GM12878 (cell line): ENCODE data around the gene FAM161B. TPM values are rescaled to one million over a fixed set of nuclear protein-coding genes. Genes with fewer than 3 reads are reported as not detected.

Experiments used
- ATAC-seq: fragments of 200-7000 bp; cut with Tn5 transposase; 3 replicates; pipeline ENCODE4 v1.9.1; 2020; ENCODE audit warnings: mild to moderate bottlenecking, moderate library complexity
- BruUV-seq: library from RNA; stranded (reverse); fragments of 400-500 nt; replicated peaks from 2 replicates; lab custom pipeline; 2021; lab: Mats Ljungman, UMichigan
- CTCF ChIA-PET: fragments of 300-600 bp; sonication (Branson Sonifier 250); formaldehyde crosslinking; extraction: SDS; loops from one replicate; lab custom pipeline; 2021; ENCODE audit warnings: inconsistent platforms; lab: Yijun Ruan, JAX
- POLR2A ChIA-PET: fragments of 350-600 bp; formaldehyde crosslinking; extraction: SDS; loops from one replicate; lab custom pipeline; 2021; ENCODE audit warnings: inconsistent platforms; lab: Charles Lee
- RAD21 ChIA-PET: fragments of 300-600 bp; sonication (Branson Sonifier 250); formaldehyde crosslinking; loops from one replicate; lab custom pipeline; 2023; ENCODE audit warnings: antibody characterized with exemption; ENCODE audit not compliant: unreplicated experiment; lab: Charles Lee
- SMC1A ChIA-PET: fragments of 300-600 bp; sonication (Branson Sonifier 250); formaldehyde crosslinking; loops from one replicate; lab custom pipeline; 2023; ENCODE audit not compliant: unreplicated experiment, uncharacterized antibody; lab: Charles Lee
- DNase-seq: peaks from one replicate; pipeline ENCODE4 v3.0.0-alpha.2; 2011; ENCODE audit warnings: low read depth, low spot score
- FAIRE-seq: peaks from 3 replicates; lab custom pipeline; 2011; peaks lifted over from hg19 to GRCh38; lab: Jason Lieb, UNC
- H2AFZ ChIP-seq: 2 replicates; pipeline ENCODE4 v1.6.0; 2011; ENCODE audit warnings: low read depth, low read length, control low read depth; ENCODE audit not compliant: control insufficient read depth
- H3K27ac ChIP-seq: 2 replicates; pipeline ENCODE4 v1.5.1; 2011; ENCODE audit warnings: control low read depth; ENCODE audit not compliant: control insufficient read depth, insufficient read depth
- H3K27me3 ChIP-seq, 2 experiments: replicated peaks in 1 of 2; 2 replicates each; pipeline versions ENCODE4 v1.6.0 to v1.6.1; 2011; ENCODE audit warnings: low read length in 1 of 2; ENCODE audit not compliant: control insufficient read depth in 2 of 2, insufficient read depth in 2 of 2
- H3K36me3 ChIP-seq, 2 experiments: 2 replicates each; pipeline ENCODE4 v1.5.1; 2011; ENCODE audit warnings: low read length in 1 of 2; ENCODE audit not compliant: control insufficient read depth in 2 of 2, insufficient read depth in 2 of 2
- H3K4me1 ChIP-seq: 2 replicates; pipeline ENCODE4 v1.6.1; 2011; ENCODE audit warnings: mild to moderate bottlenecking, low read length, moderate library complexity, mixed read lengths; ENCODE audit not compliant: control insufficient read depth, insufficient read depth
- H3K4me2 ChIP-seq: 2 replicates; pipeline ENCODE4 v1.6.0; 2011; ENCODE audit warnings: control low read depth; ENCODE audit not compliant: control insufficient read depth, insufficient read depth
- H3K4me3 ChIP-seq: fragments of 200-600 bp; sonication (generic); 2 replicates; pipeline ENCODE4 v1.5.1; 2016
- H3K79me2 ChIP-seq: 2 replicates; pipeline ENCODE4 v1.6.0; 2011; ENCODE audit warnings: low read length; ENCODE audit not compliant: control insufficient read depth, insufficient read depth
- H3K9ac ChIP-seq: 2 replicates; pipeline ENCODE4 v1.8.0; 2011; ENCODE audit warnings: low read length, control low read depth, mixed read lengths; ENCODE audit not compliant: control insufficient read depth, insufficient read depth
- H3K9me3 ChIP-seq: replicated peaks from 3 replicates; pipeline ENCODE4 v1.5.1; 2011; ENCODE audit warnings: mild to moderate bottlenecking, low read length; ENCODE audit not compliant: control insufficient read depth, insufficient read depth
- H4K20me1 ChIP-seq: 2 replicates; pipeline ENCODE4 v1.6.0; 2011; ENCODE audit not compliant: control insufficient read depth, insufficient read depth
- NFYA ChIP-seq: IDR thresholded peaks from 2 replicates; pipeline ENCODE4 v1.6.1; 2011; ENCODE audit warnings: low read depth, mild to moderate bottlenecking, low read length, improper control_type of control experiment, borderline replicate concordance
- NR2F1 ChIP-seq: fragments of 450-650 bp; conservative IDR thresholded peaks from 2 replicates; pipeline ENCODE4 v1.6.1; 2017; ENCODE audit warnings: mild to moderate bottlenecking
- SP1 ChIP-seq: IDR thresholded peaks from one replicate; pipeline ENCODE4 v1.6.1; 2011; ENCODE audit warnings: low read depth, low read length
- TCF7 ChIP-seq: IDR thresholded peaks from 2 replicates; pipeline ENCODE4 v1.6.1; 2014; ENCODE audit warnings: antibody characterized with exemption, borderline replicate concordance
- WGBS: methylation state at CpG from one replicate; pipeline ENCODE4 v1.1.6; 2016; ENCODE audit warnings: low lambda C conversion rate; ENCODE audit not compliant: insufficient replicate concordance, insufficient coverage; ENCODE audit errors: missing lambda C conversion rate; 5-methylcytosine and 5-hydroxymethylcytosine counted together
- in situ Hi-C: fragments of 300-500 bp; cut with MboI; formaldehyde crosslinking; loops from 9 replicates; pipeline ENCODE4 v1.14.3; 2018; ENCODE audit warnings: mixed read lengths
- intact Hi-C: fragments of 100-400 bp; cut with micrococcal nuclease; formaldehyde crosslinking; loops from one replicate; pipeline ENCODE4 v1.14.2; 2022; ENCODE audit not compliant: unreplicated experiment
- polyA plus RNA-seq, 11 experiments: library from polyadenylated mRNA; depleted of rRNA in 4 of 11; unstranded in 6 of 11; stranded (reverse) in 5 of 11; fragments of >200 nt; fragmentation: Nextera tagmentation in 4 of 11; fragmentation: Illumina TruSeq in 1 of 11; extraction: Ambion mirVana in 4 of 11; extraction: Trizol in 1 of 11; gene quantifications; 1 replicate in 1 of 11; 2 replicates in 10 of 11; pipeline versions ENCODE4 v1.2.1 to v1.2.3, GENCODE V29; 2011 to 2016; ENCODE audit warnings: inconsistent platforms in 2 of 11, missing spikeins in 2 of 11, low read depth in 1 of 11
- total RNA-seq, 4 experiments: library from RNA; depleted of rRNA in 3 of 4; stranded (reverse); fragments of >200 nt in 3 of 4; fragmentation: Illumina TruSeq in 1 of 4; extraction: Trizol in 1 of 4; gene quantifications; 2 replicates each; pipeline versions ENCODE4 v1.2.1 to v1.2.3, GENCODE V29; 2013 to 2021
- TF ChIP-seq, protein P1 (sequence below): fragments of 450-650 bp; IDR thresholded peaks from 2 replicates; pipeline ENCODE4 v1.6.1; 2016; ENCODE audit warnings: mild to moderate bottlenecking, moderate library complexity, borderline replicate concordance
- TF ChIP-seq, protein P2 (sequence below): IDR thresholded peaks from 2 replicates; pipeline ENCODE4 v1.6.1; 2012; ENCODE audit warnings: low read depth, low read length, improper control_type of control experiment
- TF ChIP-seq, protein P3 (sequence below): fragments of 450-650 bp; IDR thresholded peaks from 2 replicates; pipeline ENCODE4 v1.6.1; 2014; ENCODE audit warnings: mild to moderate bottlenecking
- TF ChIP-seq, protein P4 (sequence below): IDR thresholded peaks from 2 replicates; pipeline ENCODE4 v1.6.1; 2012; ENCODE audit warnings: low read depth, low read length, improper control_type of control experiment

FAM161B gene
- total and polyA plus RNA-seq, 10 of the 15 experiments (the other 5 are each of a cell fraction or from before 2014, with no cell fraction given): 0.33 to 1.2 (median 0.86) TPM

DNA sequence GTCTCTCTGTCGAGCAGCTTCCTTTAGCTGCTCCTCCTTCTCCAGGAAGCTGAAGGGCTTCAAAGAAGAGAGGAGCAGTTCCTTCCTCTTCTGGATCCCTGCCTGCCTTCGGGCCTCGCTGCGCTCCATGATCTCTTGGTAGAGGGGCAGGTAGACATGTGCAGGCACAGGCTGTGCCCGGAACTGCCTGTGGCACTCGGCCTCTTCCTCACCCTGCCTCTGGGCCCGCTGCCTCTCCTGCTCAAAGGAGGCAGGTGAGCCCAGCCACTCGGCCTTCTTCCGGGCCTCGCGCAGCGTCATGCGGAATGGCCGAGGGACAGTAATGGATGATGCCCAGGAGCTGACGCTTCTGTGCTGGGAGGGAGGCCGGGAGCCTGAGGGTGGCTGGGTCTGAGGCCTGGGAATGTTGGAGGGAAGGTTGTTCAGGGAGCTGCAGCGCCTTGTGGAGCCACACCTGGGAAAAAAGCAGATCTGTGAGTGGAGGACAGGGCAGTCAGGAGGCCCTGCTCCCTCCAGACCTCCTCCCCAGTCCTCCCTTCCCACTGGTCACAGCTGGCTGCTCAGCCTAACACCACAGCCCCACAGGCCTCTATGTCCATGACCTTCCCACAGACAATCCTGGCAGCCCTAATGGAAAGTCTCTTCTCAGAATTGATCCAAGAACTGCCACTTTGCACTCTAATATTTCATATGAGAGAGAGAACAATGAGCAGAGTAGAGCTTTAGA, 5.3 kb downstream of the FAM161B start:
- ChIA-PET CTCF (interaction anchor here (0.6 kb wide), 1 partner anchor 263 kb away, joined by 3 read pairs; no protein-coding TSS in a partner anchor), RAD21 (no interaction called here)

More for the DNA sequence above, 5.3 kb downstream of the FAM161B start:
- in situ Hi-C loops (no loop called here), intact Hi-C loops (no loop called here)
- ChIA-PET POLR2A (no interaction called here), SMC1A (interaction anchor here (1.2 kb wide), 1 partner anchor 116 kb away, joined by 3 read pairs; no protein-coding TSS in a partner anchor)
- BruUV-seq: no TSS peak
- Histone ChIP-seq H3K9me3 (no peaks in the 10 kb centered on the region), H3K27me3 (no peaks in the 10 kb centered on the region), H3K4me3 (no peak overlapping the region), H4K20me1 (no peaks in the 10 kb centered on the region), H3K4me1 (peaks cover 9% of the 10 kb centered on the region), H3K79me2 (no peaks in the 10 kb centered on the region), H3K27ac (no peak overlapping the region), H3K9ac (no peak overlapping the region), H3K4me2 (no peak overlapping the region), H2AFZ (no peak overlapping the region), H3K36me3 (no peaks in the 10 kb centered on the region; a peak in 1 of 4 replicates)
- TF ChIP-seq, protein P1, sequence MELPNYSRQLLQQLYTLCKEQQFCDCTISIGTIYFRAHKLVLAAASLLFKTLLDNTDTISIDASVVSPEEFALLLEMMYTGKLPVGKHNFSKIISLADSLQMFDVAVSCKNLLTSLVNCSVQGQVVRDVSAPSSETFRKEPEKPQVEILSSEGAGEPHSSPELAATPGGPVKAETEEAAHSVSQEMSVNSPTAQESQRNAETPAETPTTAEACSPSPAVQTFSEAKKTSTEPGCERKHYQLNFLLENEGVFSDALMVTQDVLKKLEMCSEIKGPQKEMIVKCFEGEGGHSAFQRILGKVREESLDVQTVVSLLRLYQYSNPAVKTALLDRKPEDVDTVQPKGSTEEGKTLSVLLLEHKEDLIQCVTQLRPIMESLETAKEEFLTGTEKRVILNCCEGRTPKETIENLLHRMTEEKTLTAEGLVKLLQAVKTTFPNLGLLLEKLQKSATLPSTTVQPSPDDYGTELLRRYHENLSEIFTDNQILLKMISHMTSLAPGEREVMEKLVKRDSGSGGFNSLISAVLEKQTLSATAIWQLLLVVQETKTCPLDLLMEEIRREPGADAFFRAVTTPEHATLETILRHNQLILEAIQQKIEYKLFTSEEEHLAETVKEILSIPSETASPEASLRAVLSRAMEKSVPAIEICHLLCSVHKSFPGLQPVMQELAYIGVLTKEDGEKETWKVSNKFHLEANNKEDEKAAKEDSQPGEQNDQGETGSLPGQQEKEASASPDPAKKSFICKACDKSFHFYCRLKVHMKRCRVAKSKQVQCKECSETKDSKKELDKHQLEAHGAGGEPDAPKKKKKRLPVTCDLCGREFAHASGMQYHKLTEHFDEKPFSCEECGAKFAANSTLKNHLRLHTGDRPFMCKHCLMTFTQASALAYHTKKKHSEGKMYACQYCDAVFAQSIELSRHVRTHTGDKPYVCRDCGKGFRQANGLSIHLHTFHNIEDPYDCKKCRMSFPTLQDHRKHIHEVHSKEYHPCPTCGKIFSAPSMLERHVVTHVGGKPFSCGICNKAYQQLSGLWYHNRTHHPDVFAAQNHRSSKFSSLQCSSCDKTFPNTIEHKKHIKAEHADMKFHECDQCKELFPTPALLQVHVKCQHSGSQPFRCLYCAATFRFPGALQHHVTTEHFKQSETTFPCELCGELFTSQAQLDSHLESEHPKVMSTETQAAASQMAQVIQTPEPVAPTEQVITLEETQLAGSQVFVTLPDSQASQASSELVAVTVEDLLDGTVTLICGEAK: no peak
- TF ChIP-seq, protein P2, sequence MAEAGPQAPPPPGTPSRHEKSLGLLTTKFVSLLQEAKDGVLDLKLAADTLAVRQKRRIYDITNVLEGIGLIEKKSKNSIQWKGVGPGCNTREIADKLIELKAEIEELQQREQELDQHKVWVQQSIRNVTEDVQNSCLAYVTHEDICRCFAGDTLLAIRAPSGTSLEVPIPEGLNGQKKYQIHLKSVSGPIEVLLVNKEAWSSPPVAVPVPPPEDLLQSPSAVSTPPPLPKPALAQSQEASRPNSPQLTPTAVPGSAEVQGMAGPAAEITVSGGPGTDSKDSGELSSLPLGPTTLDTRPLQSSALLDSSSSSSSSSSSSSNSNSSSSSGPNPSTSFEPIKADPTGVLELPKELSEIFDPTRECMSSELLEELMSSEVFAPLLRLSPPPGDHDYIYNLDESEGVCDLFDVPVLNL: no peak
- TF ChIP-seq NFYA (no peak), NR2F1 (no peak), SP1 (no peak), TCF7 (no peak)
- TF ChIP-seq, protein P3, sequence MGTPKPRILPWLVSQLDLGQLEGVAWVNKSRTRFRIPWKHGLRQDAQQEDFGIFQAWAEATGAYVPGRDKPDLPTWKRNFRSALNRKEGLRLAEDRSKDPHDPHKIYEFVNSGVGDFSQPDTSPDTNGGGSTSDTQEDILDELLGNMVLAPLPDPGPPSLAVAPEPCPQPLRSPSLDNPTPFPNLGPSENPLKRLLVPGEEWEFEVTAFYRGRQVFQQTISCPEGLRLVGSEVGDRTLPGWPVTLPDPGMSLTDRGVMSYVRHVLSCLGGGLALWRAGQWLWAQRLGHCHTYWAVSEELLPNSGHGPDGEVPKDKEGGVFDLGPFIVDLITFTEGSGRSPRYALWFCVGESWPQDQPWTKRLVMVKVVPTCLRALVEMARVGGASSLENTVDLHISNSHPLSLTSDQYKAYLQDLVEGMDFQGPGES: no peak
- TF ChIP-seq, protein P4, sequence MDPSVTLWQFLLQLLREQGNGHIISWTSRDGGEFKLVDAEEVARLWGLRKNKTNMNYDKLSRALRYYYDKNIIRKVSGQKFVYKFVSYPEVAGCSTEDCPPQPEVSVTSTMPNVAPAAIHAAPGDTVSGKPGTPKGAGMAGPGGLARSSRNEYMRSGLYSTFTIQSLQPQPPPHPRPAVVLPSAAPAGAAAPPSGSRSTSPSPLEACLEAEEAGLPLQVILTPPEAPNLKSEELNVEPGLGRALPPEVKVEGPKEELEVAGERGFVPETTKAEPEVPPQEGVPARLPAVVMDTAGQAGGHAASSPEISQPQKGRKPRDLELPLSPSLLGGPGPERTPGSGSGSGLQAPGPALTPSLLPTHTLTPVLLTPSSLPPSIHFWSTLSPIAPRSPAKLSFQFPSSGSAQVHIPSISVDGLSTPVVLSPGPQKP: no peak
- DNase-seq (no peak), ATAC-seq (no peak), FAIRE-seq (no peak)
- 89% methylated on average over 17 of the region's 17 CpGs for WGBS
